ENCODE measurements around the gene ARMC9.
"Not testable (repeated sequence)": the region's sequence is repeated elsewhere in the genome, so short reads cannot be mapped to it uniquely, and the experiment has no call there.

Gene ARMC9

GRCh38 chr2:231245249-231246094 is 47.0 kb downstream of the ARMC9 start:
- no peak for DNase-seq

- no peak for DNase-seq
Observed at GRCh38 chr2:231246171-231246842, 47.9 kb downstream of the ARMC9 start.

- DNase-seq = no peak
Observed at GRCh38 chr2:231250146-231250545, 51.7 kb downstream of the ARMC9 start.

GRCh38 chr2:231250698-231251097 is 52.3 kb downstream of the ARMC9 start:
- no peak for DNase-seq

GRCh38 chr2:231253292-231253691 is 54.9 kb downstream of the ARMC9 start:
- not testable (repeated sequence) for DNase-seq

GRCh38 chr2:231256494-231256893 is 58.1 kb downstream of the ARMC9 start:
- no peak for DNase-seq

GRCh38 chr2:231257763-231258162 is 59.3 kb downstream of the ARMC9 start:
- DNase-seq = no peak

- no peak for DNase-seq
Observed at GRCh38 chr2:231258701-231259100, 60.3 kb downstream of the ARMC9 start.

GRCh38 chr2:231259104-231259503 is 60.7 kb downstream of the ARMC9 start:
- no peak for DNase-seq

- DNase-seq = no peak
Observed at GRCh38 chr2:231260442-231261208, 62.2 kb downstream of the ARMC9 start.

GRCh38 chr2:231263118-231263831 is 64.8 kb downstream of the ARMC9 start:
- no peak for DNase-seq

- no peak for DNase-seq
Observed at GRCh38 chr2:231270221-231271114, 72.0 kb downstream of the ARMC9 start.

GRCh38 chr2:231272991-231273390 is 74.6 kb downstream of the ARMC9 start:
- DNase-seq = no peak

- DNase-seq = no peak
Observed at GRCh38 chr2:231276987-231277386, 78.6 kb downstream of the ARMC9 start.

- no peak for DNase-seq
Observed at GRCh38 chr2:231277962-231278361, 79.5 kb downstream of the ARMC9 start.

GRCh38 chr2:231278868-231279267 is 80.4 kb downstream of the ARMC9 start:
- DNase-seq = no peak

- DNase-seq = no peak
Observed at GRCh38 chr2:231280846-231281245, 82.4 kb downstream of the ARMC9 start.

GRCh38 chr2:231284296-231284695 is 85.9 kb downstream of the ARMC9 start:
- no peak for DNase-seq

GRCh38 chr2:231286964-231287363 is 88.5 kb downstream of the ARMC9 start:
- no peak for DNase-seq

- DNase-seq = no peak
Observed at GRCh38 chr2:231287696-231288095, 89.3 kb downstream of the ARMC9 start.

GRCh38 chr2:231288590-231288989 is 90.2 kb downstream of the ARMC9 start:
- no peak for DNase-seq
